GM12801 (cell line): Measurements from ENCODE around the gene HSBP1.

ENCODE experiments used
- TF ChIP-seq, protein P1 (sequence below): IDR thresholded peaks from one replicate; pipeline ENCODE4 v1.5.1; 2011; ENCODE audit warnings: control low read depth; ENCODE audit not compliant: insufficient read length; ENCODE audit errors: extremely low read depth

HSBP1 gene

GRCh38 chr16:83842291-83842690 lies 34.5 kb downstream of the HSBP1 start:
- TF ChIP-seq, protein P1, sequence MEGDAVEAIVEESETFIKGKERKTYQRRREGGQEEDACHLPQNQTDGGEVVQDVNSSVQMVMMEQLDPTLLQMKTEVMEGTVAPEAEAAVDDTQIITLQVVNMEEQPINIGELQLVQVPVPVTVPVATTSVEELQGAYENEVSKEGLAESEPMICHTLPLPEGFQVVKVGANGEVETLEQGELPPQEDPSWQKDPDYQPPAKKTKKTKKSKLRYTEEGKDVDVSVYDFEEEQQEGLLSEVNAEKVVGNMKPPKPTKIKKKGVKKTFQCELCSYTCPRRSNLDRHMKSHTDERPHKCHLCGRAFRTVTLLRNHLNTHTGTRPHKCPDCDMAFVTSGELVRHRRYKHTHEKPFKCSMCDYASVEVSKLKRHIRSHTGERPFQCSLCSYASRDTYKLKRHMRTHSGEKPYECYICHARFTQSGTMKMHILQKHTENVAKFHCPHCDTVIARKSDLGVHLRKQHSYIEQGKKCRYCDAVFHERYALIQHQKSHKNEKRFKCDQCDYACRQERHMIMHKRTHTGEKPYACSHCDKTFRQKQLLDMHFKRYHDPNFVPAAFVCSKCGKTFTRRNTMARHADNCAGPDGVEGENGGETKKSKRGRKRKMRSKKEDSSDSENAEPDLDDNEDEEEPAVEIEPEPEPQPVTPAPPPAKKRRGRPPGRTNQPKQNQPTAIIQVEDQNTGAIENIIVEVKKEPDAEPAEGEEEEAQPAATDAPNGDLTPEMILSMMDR = no peak

- TF ChIP-seq, protein P1 = no peak
Observed at GRCh38 chr16:83842756-83843507, 35.2 kb downstream of the HSBP1 start.

- TF ChIP-seq, protein P1 = no peak
Observed at GRCh38 chr16:83843657-83844056, 35.9 kb downstream of the HSBP1 start.

DNA sequence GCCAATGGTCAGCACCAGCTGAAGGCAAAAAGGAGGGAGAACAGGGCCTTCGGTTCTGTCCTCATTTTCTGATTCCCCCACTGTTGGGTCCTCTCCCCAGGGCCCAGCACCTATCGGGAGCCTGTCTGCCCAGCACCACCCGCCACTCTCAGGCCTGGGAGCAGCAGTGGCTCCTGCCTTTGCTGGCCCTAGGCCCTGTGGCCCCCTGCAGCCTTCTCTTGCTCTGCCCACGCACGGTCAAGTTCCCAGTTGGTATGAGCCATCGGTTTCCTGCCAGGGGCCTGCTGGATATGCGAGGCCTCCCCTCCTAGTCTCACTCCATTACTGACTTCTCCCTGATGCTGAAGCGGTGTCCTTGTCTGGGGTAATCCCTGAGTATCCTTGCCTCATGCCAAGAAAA lies 37.5 kb downstream of the HSBP1 start:
- TF ChIP-seq, protein P1 = no peak

DNA sequence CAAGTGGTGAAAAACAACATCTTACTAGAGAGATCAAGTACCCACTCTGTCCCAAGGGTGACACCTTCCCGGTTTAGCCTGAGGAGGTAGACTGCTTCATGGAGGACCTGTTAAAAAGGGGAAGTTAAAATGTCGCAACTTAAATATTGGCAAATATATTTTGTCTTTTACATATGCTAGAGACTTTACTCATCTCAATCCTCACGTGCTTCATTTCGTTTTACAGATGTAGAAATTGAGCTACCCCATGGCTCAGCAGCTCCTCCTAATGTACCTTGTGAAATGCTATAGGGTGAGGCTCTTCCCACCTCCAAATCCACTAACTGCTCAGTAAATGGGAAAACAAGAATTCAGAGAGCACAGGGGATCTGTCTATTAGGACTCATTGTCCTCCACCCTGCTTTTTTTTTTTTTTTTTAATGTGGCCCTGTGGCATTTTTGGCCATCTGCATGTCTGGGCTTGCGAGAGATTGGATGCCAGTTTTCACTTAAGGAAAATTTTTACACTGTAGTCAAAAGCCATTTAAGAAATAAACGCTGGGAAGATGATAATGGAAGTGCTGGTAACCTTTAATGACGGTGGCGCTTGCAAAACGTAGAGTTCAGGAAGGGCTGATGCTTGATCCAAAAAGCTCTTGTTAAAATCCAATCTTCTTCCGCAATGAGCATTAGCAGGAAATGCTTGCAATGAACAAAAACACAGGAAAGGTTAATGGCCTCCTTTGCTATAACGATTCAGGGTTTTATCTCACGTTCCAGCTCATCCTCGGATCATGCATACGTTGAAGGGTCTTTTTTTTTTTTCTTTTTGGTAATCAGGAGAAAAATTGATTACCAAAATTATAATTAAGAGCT lies 39.8 kb downstream of the HSBP1 start:
- TF ChIP-seq, protein P1 = no peak

DNA sequence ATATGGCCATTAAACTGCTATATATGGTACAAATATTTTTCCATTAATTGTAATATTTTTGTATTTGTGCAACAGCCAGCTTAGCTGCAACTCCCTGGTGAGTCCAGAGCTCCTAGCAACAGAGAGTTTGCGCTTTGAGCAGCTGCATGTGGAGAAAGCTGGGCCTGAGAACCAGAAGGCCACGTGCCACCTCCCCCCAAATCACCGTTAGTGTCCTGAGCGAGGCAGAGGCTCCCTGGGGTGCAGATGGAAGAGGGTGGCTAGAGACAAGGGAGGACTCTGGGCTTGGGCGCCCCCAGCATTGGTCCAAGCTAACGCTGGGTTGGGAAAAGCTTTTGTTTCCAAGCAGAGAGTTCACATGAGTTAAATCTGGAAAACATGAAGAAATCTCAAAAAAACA lies 41.6 kb downstream of the HSBP1 start:
- TF ChIP-seq, protein P1 = no peak

DNA sequence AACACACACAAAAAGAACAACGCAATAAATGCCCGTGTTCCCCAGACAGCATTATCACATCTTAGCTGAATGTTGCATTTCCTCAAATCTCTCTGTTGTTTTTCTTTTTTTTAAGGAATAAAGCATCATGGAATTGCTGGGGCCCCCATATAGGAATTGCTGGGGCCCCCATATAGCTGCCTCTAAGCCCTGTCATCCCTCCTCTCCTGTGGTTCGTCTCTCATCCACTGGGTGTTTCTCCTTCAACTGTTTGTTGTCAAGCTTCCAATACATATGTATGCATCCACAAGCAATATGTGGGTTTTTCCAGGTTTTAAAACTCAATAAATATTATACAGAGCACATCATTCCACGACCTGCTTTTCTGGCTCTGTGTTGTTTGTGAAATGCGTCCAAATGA lies 43.2 kb downstream of the HSBP1 start:
- TF ChIP-seq, protein P1 = no peak
